GM18505 (cell line): ENCODE data around the gene TDP2.
"Not testable (repeated sequence)": the region's sequence is repeated elsewhere in the genome, so short reads cannot be mapped to it uniquely, and the experiment has no call there.

ENCODE experiments used
- ATAC-seq: cut with Tn5 transposase; IDR thresholded peaks from one replicate; pipeline ENCODE4 v1.9.1; 2021; ENCODE audit not compliant: unreplicated experiment
- POLR2A ChIP-seq: IDR thresholded peaks from 4 replicates; pipeline ENCODE4 v1.6.1; 2011; ENCODE audit warnings: borderline replicate concordance; ENCODE audit not compliant: insufficient read depth, insufficient read length; ENCODE audit errors: extremely low read depth

Gene TDP2

GRCh38 chr6:24692415-24692814, 25.7 kb upstream of the TDP2 start:
- ATAC-seq = no peak
- no peak for TF ChIP-seq POLR2A

- TF ChIP-seq POLR2A = no peak
- ATAC-seq = no peak
Observed at GRCh38 chr6:24692003-24692402, 25.3 kb upstream of the TDP2 start.

GRCh38 chr6:24691550-24691949, 24.9 kb upstream of the TDP2 start:
- ATAC-seq = no peak
- no peak for TF ChIP-seq POLR2A

GRCh38 chr6:24690593-24690992, 23.9 kb upstream of the TDP2 start:
- ATAC-seq = no peak
- TF ChIP-seq POLR2A = no peak

GRCh38 chr6:24689964-24690363, 23.3 kb upstream of the TDP2 start:
- ATAC-seq = no peak
- TF ChIP-seq POLR2A = no peak

- TF ChIP-seq POLR2A = no peak
- ATAC-seq = no peak
Observed at GRCh38 chr6:24686946-24687345, 20.2 kb upstream of the TDP2 start.

- ATAC-seq = no peak
- no peak for TF ChIP-seq POLR2A
Observed at GRCh38 chr6:24686408-24686807, 19.7 kb upstream of the TDP2 start.

GRCh38 chr6:24683297-24684296, 16.9 kb upstream of the TDP2 start:
- TF ChIP-seq POLR2A = no peak
- no peak for ATAC-seq

GRCh38 chr6:24680582-24680981, 13.9 kb upstream of the TDP2 start:
- TF ChIP-seq POLR2A = no peak
- ATAC-seq = no peak

- ATAC-seq = not testable (repeated sequence)
Observed at GRCh38 chr6:24678792-24679352, 12.2 kb upstream of the TDP2 start.

- no peak for ATAC-seq
- no peak for TF ChIP-seq POLR2A
Observed at GRCh38 chr6:24673625-24674024, 6.9 kb upstream of the TDP2 start.

GRCh38 chr6:24672620-24673182, 6.0 kb upstream of the TDP2 start:
- TF ChIP-seq POLR2A = no peak

GRCh38 chr6:24671077-24671476, 4.4 kb upstream of the TDP2 start:
- not testable (repeated sequence) for ATAC-seq

More at GRCh38 chr6:24672620-24673182, 6.0 kb upstream of the TDP2 start:
- ATAC-seq = no peak

GRCh38 chr6:24670492-24670891, 3.8 kb upstream of the TDP2 start:
- ATAC-seq = not testable (repeated sequence)
